GM21390 (cell line): ENCODE data around the gene NEB.
"Not testable (repeated sequence)": the region's sequence is repeated elsewhere in the genome, so short reads cannot be mapped to it uniquely, and the experiment has no call there.

ENCODE experiments used
- ATAC-seq: cut with Tn5 transposase; IDR thresholded peaks from one replicate; pipeline ENCODE4 v1.9.1; 2021; ENCODE audit not compliant: unreplicated experiment

The NEB gene

GRCh38 chr2:151614159-151614558, 120.1 kb downstream of the NEB start:
- ATAC-seq: no peak

GRCh38 chr2:151611351-151611750, 122.9 kb downstream of the NEB start:
- no peak for ATAC-seq

- no peak for ATAC-seq
Measured at GRCh38 chr2:151610310-151610709, 124.0 kb downstream of the NEB start.

- no peak for ATAC-seq
Measured at GRCh38 chr2:151609705-151610104, 124.6 kb downstream of the NEB start.

GRCh38 chr2:151607459-151608424, 126.5 kb downstream of the NEB start:
- not testable (repeated sequence) for ATAC-seq

- not testable (repeated sequence) for ATAC-seq
Measured at GRCh38 chr2:151603530-151603929, 130.7 kb downstream of the NEB start.

GRCh38 chr2:151602402-151602801, 131.9 kb downstream of the NEB start:
- ATAC-seq: not testable (repeated sequence)

- ATAC-seq: not testable (repeated sequence)
Measured at GRCh38 chr2:151601803-151602202, 132.5 kb downstream of the NEB start.

GRCh38 chr2:151596903-151597608, 137.2 kb downstream of the NEB start:
- ATAC-seq: not testable (repeated sequence)

- not testable (repeated sequence) for ATAC-seq
Measured at GRCh38 chr2:151591908-151592255, 142.4 kb downstream of the NEB start.

- ATAC-seq: not testable (repeated sequence)
Measured at GRCh38 chr2:151591250-151591907, 142.9 kb downstream of the NEB start.

- ATAC-seq: not testable (repeated sequence)
Measured at GRCh38 chr2:151581300-151581699, 153.0 kb downstream of the NEB start.

- ATAC-seq: not testable (repeated sequence)
Measured at GRCh38 chr2:151580697-151581096, 153.6 kb downstream of the NEB start.

- no peak for ATAC-seq
Measured at GRCh38 chr2:151577116-151577515, 157.2 kb downstream of the NEB start.

GRCh38 chr2:151576080-151576479, 158.2 kb downstream of the NEB start:
- ATAC-seq: no peak

- ATAC-seq: no peak
Measured at GRCh38 chr2:151575338-151575737, 158.9 kb downstream of the NEB start.

- ATAC-seq: no peak
Measured at GRCh38 chr2:151570191-151570590, 164.1 kb downstream of the NEB start.

- no peak for ATAC-seq
Measured at GRCh38 chr2:151569167-151569566, 165.1 kb downstream of the NEB start.

- ATAC-seq: no peak
Measured at GRCh38 chr2:151568501-151568900, 165.8 kb downstream of the NEB start.

- no peak for ATAC-seq
Measured at GRCh38 chr2:151567006-151567405, 167.3 kb downstream of the NEB start.

GRCh38 chr2:151562398-151562797, 171.9 kb downstream of the NEB start:
- no peak for ATAC-seq
